K562 (cell line): Measurements from ENCODE around the gene WDR86. TPM values are rescaled to one million over a fixed set of nuclear protein-coding genes. Genes with fewer than 3 reads are reported as not detected.

ENCODE experiments used
- CAMTA2 ChIP-seq: fragments of 250-450 bp; sonication (Bioruptor Pico); conservative IDR thresholded peaks from 2 replicates; pipeline ENCODE4 v1.5.1; 2022
- polyA plus RNA-seq, 8 experiments: library from polyadenylated mRNA; depleted of rRNA in 4 of 8; stranded (reverse) in 5 of 8; unstranded in 3 of 8; fragments of >200 nt; fragmentation: Nextera tagmentation in 2 of 8; fragmentation: Illumina TruSeq in 1 of 8; extraction: Ambion mirVana in 2 of 8; extraction: Trizol in 1 of 8; gene quantifications; 2 replicates each; pipeline versions ENCODE4 v1.2.1 to v1.2.3, GENCODE V29; 2011 to 2014; ENCODE audit warnings: inconsistent platforms in 1 of 8, missing spikeins in 1 of 8
- total RNA-seq, 7 experiments: library from RNA; depleted of rRNA in 6 of 7; stranded (reverse); fragments of >200 nt in 6 of 7; fragmentation: Illumina TruSeq in 2 of 7; extraction: Trizol in 2 of 7; gene quantifications; 2 replicates each; pipeline versions ENCODE4 v1.2.1 to v1.2.3, GENCODE V29; 2011 to 2021; ENCODE audit warnings: low replicate concordance in 1 of 7
- TF ChIP-seq, protein P1 (sequence below): fragments of 200-600 bp; sonication (generic); IDR thresholded peaks from one replicate; pipeline ENCODE4 v1.6.1; 2012; ENCODE audit warnings: mild to moderate bottlenecking, low read depth, low read length, inconsistent platforms

The WDR86 gene
- total and polyA plus RNA-seq, 9 of the 15 experiments (the other 6 are each of a cell fraction or from before 2014, with no cell fraction given) = 0.24 TPM; not detected in 8

DNA sequence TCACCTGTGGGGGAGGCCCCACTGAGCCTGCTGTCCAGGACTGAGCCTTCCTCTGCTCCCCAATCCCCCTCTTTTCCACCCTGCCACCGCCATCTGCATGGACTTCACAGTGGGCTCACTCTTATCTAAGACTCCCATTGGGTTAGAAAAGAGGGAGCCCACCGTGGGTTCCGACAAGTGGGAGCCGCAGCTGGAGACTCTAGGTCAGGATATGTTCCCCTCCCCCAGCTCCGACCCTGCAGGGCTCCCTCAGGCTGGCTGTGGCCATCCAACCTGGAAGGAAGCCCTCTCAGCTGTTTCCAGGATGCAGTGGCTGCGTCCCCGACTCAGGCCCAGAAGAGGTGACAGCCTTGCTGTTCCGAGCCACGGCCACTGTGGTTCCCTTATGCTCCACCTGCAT, 4.8 kb downstream of the WDR86 start (continued):
- TF ChIP-seq, protein P1, sequence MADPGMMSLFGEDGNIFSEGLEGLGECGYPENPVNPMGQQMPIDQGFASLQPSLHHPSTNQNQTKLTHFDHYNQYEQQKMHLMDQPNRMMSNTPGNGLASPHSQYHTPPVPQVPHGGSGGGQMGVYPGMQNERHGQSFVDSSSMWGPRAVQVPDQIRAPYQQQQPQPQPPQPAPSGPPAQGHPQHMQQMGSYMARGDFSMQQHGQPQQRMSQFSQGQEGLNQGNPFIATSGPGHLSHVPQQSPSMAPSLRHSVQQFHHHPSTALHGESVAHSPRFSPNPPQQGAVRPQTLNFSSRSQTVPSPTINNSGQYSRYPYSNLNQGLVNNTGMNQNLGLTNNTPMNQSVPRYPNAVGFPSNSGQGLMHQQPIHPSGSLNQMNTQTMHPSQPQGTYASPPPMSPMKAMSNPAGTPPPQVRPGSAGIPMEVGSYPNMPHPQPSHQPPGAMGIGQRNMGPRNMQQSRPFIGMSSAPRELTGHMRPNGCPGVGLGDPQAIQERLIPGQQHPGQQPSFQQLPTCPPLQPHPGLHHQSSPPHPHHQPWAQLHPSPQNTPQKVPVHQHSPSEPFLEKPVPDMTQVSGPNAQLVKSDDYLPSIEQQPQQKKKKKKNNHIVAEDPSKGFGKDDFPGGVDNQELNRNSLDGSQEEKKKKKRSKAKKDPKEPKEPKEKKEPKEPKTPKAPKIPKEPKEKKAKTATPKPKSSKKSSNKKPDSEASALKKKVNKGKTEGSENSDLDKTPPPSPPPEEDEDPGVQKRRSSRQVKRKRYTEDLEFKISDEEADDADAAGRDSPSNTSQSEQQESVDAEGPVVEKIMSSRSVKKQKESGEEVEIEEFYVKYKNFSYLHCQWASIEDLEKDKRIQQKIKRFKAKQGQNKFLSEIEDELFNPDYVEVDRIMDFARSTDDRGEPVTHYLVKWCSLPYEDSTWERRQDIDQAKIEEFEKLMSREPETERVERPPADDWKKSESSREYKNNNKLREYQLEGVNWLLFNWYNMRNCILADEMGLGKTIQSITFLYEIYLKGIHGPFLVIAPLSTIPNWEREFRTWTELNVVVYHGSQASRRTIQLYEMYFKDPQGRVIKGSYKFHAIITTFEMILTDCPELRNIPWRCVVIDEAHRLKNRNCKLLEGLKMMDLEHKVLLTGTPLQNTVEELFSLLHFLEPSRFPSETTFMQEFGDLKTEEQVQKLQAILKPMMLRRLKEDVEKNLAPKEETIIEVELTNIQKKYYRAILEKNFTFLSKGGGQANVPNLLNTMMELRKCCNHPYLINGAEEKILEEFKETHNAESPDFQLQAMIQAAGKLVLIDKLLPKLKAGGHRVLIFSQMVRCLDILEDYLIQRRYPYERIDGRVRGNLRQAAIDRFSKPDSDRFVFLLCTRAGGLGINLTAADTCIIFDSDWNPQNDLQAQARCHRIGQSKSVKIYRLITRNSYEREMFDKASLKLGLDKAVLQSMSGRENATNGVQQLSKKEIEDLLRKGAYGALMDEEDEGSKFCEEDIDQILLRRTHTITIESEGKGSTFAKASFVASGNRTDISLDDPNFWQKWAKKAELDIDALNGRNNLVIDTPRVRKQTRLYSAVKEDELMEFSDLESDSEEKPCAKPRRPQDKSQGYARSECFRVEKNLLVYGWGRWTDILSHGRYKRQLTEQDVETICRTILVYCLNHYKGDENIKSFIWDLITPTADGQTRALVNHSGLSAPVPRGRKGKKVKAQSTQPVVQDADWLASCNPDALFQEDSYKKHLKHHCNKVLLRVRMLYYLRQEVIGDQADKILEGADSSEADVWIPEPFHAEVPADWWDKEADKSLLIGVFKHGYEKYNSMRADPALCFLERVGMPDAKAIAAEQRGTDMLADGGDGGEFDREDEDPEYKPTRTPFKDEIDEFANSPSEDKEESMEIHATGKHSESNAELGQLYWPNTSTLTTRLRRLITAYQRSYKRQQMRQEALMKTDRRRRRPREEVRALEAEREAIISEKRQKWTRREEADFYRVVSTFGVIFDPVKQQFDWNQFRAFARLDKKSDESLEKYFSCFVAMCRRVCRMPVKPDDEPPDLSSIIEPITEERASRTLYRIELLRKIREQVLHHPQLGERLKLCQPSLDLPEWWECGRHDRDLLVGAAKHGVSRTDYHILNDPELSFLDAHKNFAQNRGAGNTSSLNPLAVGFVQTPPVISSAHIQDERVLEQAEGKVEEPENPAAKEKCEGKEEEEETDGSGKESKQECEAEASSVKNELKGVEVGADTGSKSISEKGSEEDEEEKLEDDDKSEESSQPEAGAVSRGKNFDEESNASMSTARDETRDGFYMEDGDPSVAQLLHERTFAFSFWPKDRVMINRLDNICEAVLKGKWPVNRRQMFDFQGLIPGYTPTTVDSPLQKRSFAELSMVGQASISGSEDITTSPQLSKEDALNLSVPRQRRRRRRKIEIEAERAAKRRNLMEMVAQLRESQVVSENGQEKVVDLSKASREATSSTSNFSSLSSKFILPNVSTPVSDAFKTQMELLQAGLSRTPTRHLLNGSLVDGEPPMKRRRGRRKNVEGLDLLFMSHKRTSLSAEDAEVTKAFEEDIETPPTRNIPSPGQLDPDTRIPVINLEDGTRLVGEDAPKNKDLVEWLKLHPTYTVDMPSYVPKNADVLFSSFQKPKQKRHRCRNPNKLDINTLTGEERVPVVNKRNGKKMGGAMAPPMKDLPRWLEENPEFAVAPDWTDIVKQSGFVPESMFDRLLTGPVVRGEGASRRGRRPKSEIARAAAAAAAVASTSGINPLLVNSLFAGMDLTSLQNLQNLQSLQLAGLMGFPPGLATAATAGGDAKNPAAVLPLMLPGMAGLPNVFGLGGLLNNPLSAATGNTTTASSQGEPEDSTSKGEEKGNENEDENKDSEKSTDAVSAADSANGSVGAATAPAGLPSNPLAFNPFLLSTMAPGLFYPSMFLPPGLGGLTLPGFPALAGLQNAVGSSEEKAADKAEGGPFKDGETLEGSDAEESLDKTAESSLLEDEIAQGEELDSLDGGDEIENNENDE = no peak
- TF ChIP-seq CAMTA2 = 0 out of 2 replicates have a peak, but pooled peaks have one; percentile 5
